ENCODE measurements around the gene PPM1N. TPM values are rescaled to one million over a fixed set of nuclear protein-coding genes. Genes with fewer than 3 reads are reported as not detected.

The PPM1N gene
- total and polyA plus RNA-seq, 2 of the 4 experiments (the other 2 are of a cell fraction), result 0.90 to 1.6 TPM

GRCh38 chr19:45506246-45506988, 8.2 kb downstream of the PPM1N start (continued):
- peak; percentile 59 for TF ChIP-seq CTCF (conservative IDR thresholded peaks at IDR 0.05; ENCODE audit: low read depth, low read length)
